ENCODE results near the gene LEF1.
"Not testable (repeated sequence)": the region's sequence is repeated elsewhere in the genome, so short reads cannot be mapped to it uniquely, and the experiment has no call there.

The LEF1 gene

GRCh38 chr4:108055787-108056186 is 112.9 kb downstream of the LEF1 start:
- DNase-seq = no peak

DNA sequence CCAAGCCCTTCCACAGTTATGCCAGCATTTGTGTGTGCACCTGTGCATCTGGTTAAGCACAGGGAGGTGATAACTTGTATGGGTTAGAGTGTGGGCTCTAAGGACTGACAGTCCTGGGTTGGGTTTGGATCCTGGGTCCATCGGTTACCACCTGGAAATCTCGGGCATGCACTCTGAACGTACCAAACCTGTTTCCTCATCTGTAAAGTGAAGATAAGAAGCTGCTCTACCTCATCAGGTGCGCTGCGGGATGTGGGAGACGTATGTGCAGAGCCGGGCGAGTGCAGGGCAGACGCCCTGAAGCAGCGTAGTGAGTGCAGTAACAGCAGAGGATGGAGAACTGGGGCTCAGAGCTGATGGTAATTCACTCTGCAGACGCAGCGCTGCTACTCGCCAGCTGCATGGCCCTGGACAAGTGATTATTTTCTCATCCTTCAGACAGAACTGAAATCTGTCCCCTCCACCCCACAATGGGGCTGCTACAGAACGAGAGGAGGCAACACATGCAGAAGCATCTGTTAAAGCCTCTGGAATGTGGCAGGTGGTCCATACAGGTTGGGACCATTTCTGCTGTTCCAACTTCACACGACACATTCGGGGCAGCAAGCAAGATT is 114.6 kb downstream of the LEF1 start:
- DNase-seq = no peak

GRCh38 chr4:108053251-108053711 is 115.5 kb downstream of the LEF1 start:
- DNase-seq = no peak

GRCh38 chr4:108052558-108053120 is 116.1 kb downstream of the LEF1 start:
- DNase-seq = no peak

DNA sequence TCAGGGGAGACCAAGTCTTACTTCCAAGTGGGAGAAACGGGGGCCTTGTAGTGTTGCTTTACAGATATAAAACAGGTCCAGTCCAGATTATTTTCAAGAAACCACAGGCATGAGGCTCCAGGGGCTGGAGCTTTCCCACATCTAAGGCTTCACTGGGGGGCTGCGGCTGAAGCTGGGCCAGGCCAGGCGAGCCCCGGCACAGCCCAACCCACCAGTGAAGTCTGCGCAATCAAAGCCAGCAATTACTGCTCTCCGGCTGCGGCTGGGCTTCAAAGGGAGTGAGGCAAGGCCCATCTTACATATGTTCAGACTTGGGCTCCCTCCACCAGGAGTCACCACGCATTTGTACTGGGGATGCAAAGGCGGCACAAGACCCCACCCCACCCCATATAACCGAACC is 117.4 kb downstream of the LEF1 start:
- no peak for DNase-seq

GRCh38 chr4:108050166-108051111 is 118.3 kb downstream of the LEF1 start:
- not testable (repeated sequence) for DNase-seq

GRCh38 chr4:108049406-108049805 is 119.3 kb downstream of the LEF1 start:
- DNase-seq = no peak

DNA sequence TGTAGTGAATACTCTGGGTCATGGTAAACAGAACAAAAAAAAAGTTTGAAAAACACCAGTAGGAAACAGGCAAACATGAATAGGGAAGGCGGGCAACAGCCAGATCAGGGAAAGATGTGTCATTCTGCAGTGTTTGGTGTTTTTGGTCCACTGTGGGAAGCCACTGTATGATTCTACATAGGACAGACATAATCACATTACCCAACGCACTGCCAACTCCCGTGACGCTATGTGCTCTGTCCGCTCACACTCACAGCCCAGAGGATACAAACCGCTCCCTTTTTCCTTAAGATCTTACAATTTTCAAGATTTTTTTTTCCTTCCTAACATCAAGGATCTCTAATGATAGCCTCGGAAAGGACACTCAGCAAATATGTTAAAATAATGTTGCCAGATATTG is 119.7 kb downstream of the LEF1 start:
- DNase-seq = no peak

- no peak for DNase-seq
Measured at GRCh38 chr4:108048157-108048556, 120.6 kb downstream of the LEF1 start.

GRCh38 chr4:108047199-108047598 is 121.5 kb downstream of the LEF1 start:
- no peak for DNase-seq

DNA sequence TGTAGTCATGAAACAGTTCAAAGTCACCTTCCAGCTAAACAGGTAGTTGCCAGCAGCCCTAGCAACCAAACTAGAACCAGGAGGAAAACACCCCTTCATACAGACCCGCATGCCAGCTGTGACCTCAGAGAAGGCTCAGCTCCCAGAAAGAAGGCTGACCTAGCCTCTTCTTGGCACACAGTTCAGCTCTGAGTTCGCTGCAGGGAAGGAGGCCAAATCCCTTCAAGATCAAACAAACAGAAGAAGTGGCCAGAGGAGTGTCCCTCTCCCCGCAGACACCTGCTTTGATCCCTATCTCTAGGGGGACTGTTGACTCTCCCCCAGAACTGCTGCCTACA is 123.1 kb downstream of the LEF1 start:
- DNase-seq = no peak

DNA sequence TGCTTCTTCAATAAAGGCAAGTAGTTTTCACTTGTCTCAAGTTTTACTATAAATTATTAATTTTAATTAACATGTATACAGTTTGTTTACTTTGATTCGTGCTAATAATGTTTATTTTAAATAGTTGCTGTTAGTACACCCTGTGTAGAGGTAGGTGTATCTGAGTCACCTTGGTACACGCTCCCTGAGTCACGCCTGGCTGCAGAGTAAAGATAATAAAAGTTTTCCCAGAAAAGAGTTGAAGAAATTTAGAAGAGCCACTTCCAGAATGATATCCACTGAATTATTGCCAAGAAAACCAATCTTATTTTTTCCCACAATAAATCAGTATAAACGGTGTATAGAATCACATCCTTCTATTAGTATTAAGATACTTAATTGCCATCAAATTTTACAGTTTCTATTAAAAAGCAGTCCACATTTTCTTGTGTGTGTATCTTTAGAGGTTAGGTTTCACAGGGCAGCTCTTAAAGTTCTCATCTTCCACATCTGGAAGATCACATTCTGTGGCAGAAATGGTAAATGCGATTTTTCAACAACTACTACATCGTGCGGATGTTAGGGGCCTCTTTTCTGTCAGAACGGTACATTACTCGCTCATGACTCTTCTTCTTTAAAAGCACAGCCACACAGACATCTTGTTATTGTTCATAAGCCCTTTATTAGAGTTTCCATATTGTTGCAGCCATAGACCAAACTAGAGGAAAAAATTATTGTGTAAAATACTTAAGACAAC is 123.6 kb downstream of the LEF1 start:
- no peak for DNase-seq

DNA sequence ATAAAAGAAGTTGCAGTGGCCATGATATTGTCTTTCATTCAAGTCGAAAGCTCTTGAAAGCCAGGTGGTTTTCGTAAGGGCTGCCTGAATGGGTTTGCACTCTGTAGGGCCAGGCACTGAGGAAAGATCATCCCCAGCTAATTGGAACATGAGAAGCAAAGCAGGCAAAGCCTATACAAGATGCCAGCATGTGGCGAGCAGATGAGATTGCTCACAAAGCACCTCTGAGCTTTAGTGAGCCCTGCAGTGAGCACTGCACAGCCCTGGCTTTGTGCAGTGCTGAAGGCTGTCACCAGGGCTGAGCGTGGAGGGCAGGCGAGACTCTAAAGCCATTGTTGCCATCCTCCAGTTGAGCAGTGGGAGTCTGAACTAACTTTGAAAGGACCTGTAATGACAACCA is 125.2 kb downstream of the LEF1 start:
- DNase-seq = no peak

- no peak for DNase-seq
Measured at GRCh38 chr4:108042927-108043326, 125.8 kb downstream of the LEF1 start.

- no peak for DNase-seq
Measured at GRCh38 chr4:108037884-108038283, 130.8 kb downstream of the LEF1 start.

DNA sequence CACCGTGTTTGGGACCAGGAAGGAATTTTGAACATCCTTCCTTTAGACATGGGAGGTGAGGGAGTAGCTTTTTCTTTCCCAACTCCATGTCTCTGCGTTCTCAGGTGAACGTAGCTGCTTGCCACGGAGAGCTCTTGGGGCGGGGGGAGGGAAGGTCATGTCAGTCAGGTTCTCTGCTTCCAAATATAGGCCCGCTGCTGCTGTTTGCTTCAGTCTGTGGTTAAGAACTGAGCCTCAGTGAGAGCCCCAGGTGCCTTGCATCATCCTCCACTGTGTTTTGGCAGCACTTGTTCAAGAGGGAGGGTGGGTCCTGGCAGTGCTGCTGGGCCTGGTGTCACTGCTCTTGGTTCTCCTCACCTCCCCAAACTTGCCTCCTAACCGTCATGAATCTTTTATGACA is 132.5 kb downstream of the LEF1 start:
- DNase-seq = no peak

- no peak for DNase-seq
Measured at GRCh38 chr4:108035691-108036090, 133.0 kb downstream of the LEF1 start.

- no peak for DNase-seq
Measured at GRCh38 chr4:108034565-108034964, 134.2 kb downstream of the LEF1 start.

DNA sequence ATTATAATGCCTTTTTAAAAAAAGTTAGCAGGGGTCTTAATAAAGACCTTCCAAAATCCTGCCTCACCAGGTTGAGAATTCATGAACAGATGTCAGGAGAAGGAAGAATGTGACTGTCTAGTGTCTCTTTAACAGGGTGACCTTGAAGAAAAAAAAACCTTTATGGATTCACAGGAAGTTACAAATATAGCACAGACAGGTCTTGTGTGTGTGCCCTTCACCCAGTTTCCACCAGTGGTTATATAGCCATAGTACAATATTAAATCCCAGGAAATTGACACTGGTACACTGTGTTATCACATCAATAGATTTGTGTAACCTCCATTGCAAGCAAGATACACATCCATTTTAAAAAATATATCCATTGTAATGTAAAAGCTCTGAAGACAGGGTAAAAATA is 135.4 kb downstream of the LEF1 start:
- no peak for DNase-seq

GRCh38 chr4:108031427-108032083 is 137.2 kb downstream of the LEF1 start:
- DNase-seq = no peak

DNA sequence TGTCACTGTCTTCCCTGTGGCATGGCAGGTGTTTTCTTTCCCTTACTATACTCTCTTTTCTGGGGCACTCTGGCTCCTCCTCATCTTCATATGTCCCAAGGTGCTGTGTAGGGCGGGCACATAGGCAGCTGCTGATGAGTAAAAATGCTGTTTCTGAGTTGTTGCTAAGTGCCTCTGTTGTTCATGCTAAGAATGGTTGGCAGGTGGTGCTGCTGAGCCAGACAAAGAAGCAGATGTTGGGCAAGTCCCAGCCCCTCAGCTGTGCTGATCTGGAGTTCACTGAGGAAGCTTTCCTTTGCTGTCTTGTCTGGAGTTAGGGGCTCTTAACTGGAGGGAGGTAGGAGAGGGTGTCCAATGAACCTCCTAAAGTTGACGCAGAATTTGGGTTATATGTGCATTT is 138.4 kb downstream of the LEF1 start:
- DNase-seq = peak; percentile 73

DNA sequence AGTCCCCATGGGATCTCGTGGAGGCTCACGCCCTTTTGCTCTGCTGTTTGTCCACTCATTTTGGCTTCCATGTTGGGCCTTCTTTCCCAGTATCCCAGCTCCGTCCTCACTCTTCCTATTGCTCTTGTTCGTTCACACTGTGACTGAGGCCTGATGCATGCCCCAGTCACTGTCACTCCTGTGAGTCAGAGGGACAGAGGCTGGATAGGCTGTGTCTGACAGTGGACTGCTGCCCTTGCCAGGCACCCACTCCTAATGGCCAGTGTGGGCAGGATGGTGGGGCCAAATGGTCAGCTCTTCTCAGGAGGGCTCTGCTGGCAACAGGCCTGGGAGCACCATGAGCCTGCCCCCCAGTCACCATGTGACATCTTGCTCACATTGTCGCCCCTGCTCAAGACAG is 139.0 kb downstream of the LEF1 start:
- no peak for DNase-seq

Measured in hematopoietic multipotent progenitor cell treated with erythropoietin and hydrocortisone succinate and interleukin-3 and kit ligand, for 6 days (in vitro differentiated cells).